ENCODE results near the gene MTUS2. TPM values are rescaled to one million over a fixed set of nuclear protein-coding genes. Genes with fewer than 3 reads are reported as not detected.

MTUS2 gene
- total RNA-seq, 1 donor, result 0.36 TPM

DNA sequence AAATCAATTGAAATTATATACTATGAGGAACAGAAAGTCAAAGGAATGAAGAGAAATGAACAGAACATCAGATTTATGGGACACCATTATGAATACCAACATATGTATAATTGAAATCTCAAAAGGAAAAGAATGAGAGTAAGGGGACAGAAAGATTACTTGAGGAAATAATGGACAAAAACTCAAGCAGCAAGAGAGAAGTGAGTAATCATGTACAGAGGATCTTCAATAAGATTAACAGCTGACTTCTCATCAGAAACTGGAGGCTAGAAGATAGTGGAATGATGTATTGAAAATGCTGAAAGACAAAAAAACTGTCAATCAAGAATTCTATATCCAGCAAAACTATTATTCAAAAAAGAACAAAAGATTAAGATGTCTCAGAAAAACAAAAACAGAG lies 10.4 kb downstream of the MTUS2 start:
- no peak for DNase-seq (ENCODE audit: low read depth)
- H3K4me3 ChIP-seq (ENCODE audit: low read depth, low read length), result no peak overlapping the region
- TF ChIP-seq, protein P1, sequence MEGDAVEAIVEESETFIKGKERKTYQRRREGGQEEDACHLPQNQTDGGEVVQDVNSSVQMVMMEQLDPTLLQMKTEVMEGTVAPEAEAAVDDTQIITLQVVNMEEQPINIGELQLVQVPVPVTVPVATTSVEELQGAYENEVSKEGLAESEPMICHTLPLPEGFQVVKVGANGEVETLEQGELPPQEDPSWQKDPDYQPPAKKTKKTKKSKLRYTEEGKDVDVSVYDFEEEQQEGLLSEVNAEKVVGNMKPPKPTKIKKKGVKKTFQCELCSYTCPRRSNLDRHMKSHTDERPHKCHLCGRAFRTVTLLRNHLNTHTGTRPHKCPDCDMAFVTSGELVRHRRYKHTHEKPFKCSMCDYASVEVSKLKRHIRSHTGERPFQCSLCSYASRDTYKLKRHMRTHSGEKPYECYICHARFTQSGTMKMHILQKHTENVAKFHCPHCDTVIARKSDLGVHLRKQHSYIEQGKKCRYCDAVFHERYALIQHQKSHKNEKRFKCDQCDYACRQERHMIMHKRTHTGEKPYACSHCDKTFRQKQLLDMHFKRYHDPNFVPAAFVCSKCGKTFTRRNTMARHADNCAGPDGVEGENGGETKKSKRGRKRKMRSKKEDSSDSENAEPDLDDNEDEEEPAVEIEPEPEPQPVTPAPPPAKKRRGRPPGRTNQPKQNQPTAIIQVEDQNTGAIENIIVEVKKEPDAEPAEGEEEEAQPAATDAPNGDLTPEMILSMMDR (IDR thresholded peaks at IDR 0.05; ENCODE audit: insufficient read depth, low read length), result no peak

DNA sequence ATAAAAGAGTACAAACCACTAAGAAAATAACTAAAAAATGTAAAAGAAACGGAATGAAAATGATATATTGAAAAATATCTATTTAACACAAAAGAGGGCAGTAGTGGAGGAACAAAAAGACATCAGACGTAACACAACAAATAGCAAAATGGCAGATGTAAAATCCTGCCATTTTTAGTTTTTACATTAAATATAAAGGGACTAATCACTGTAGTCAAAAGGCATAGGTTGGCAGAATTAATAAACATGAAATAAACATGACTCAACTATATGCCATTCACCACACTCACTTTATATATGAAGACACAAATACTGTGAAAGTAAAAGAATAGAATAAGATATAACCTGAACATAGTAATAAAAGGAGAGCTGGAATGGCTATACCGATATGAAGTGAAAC lies 11.0 kb downstream of the MTUS2 start:
- TF ChIP-seq, protein P1 (IDR thresholded peaks at IDR 0.05; ENCODE audit: insufficient read depth, low read length), result no peak
- no peak overlapping the region for H3K4me3 ChIP-seq (ENCODE audit: low read depth, low read length)
- DNase-seq (ENCODE audit: low read depth), result no peak

GRCh38 chr13:28837111-28837510 lies 17.0 kb downstream of the MTUS2 start:
- DNase-seq (ENCODE audit: low read depth), result no peak
- no peak overlapping the region for H3K4me3 ChIP-seq (ENCODE audit: low read depth, low read length)

GRCh38 chr13:28843639-28844038 lies 23.5 kb downstream of the MTUS2 start:
- no peak for DNase-seq (ENCODE audit: low read depth)
- H3K4me3 ChIP-seq (ENCODE audit: low read depth, low read length), result no peak overlapping the region
- TF ChIP-seq, protein P1 (IDR thresholded peaks at IDR 0.05; ENCODE audit: insufficient read depth, low read length), result no peak

More at GRCh38 chr13:28837111-28837510, 17.0 kb downstream of the MTUS2 start:
- TF ChIP-seq, protein P1 (IDR thresholded peaks at IDR 0.05; ENCODE audit: insufficient read depth, low read length), result no peak

GRCh38 chr13:28849441-28849840 lies 29.3 kb downstream of the MTUS2 start:
- TF ChIP-seq, protein P1 (IDR thresholded peaks at IDR 0.05; ENCODE audit: insufficient read depth, low read length), result no peak
- DNase-seq (ENCODE audit: low read depth), result no peak
- no peak overlapping the region for H3K4me3 ChIP-seq (ENCODE audit: low read depth, low read length)

GRCh38 chr13:28850226-28850625 lies 30.1 kb downstream of the MTUS2 start:
- no peak overlapping the region for H3K4me3 ChIP-seq (ENCODE audit: low read depth, low read length)
- TF ChIP-seq, protein P1 (IDR thresholded peaks at IDR 0.05; ENCODE audit: insufficient read depth, low read length), result no peak
- DNase-seq (ENCODE audit: low read depth), result no peak

GRCh38 chr13:28851422-28851821 lies 31.3 kb downstream of the MTUS2 start:
- TF ChIP-seq, protein P1 (IDR thresholded peaks at IDR 0.05; ENCODE audit: insufficient read depth, low read length), result no peak
- no peak overlapping the region for H3K4me3 ChIP-seq (ENCODE audit: low read depth, low read length)
- DNase-seq (ENCODE audit: low read depth), result no peak

Data from fibroblast of the aortic adventitia (primary cell).